AG09309 (cell line): ENCODE results near the gene FAP.

Experiments used
- DNase-seq: peaks from one replicate; pipeline ENCODE4 v3.0.0-alpha.2; 2010; ENCODE audit warnings: low read depth
- H3K4me3 ChIP-seq: 2 replicates; pipeline ENCODE4 v1.5.1; 2011; ENCODE audit warnings: mild to moderate bottlenecking, low read depth, low read length, moderate library complexity; ENCODE audit not compliant: control insufficient read depth
- TF ChIP-seq, protein P1 (sequence below): IDR thresholded peaks from 2 replicates; pipeline ENCODE4 v1.5.1; 2011; ENCODE audit warnings: mild to moderate bottlenecking, low read depth, low read length, inconsistent platforms; ENCODE audit not compliant: insufficient read depth, control insufficient read depth; ENCODE audit errors: missing control alignments

FAP gene

DNA sequence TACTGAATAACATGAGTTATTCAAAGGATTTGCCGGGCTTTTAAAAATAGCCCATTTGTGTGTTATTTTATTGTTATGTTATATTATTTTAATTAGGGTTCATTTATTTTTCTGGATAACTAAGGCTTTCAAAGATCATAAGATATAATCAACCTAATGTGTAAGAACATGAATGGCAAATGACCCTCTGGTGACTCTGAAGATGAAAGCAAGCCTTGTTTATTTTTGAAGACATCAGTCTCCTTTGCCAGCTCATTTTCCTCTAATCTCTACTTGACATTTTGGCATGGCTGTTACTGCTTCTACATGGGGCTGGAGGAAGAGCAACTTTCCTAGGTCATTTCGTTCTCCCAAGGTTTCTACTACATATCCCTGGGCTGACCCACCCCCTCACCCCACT lies 10.6 kb downstream of the FAP start:
- TF ChIP-seq, protein P1, sequence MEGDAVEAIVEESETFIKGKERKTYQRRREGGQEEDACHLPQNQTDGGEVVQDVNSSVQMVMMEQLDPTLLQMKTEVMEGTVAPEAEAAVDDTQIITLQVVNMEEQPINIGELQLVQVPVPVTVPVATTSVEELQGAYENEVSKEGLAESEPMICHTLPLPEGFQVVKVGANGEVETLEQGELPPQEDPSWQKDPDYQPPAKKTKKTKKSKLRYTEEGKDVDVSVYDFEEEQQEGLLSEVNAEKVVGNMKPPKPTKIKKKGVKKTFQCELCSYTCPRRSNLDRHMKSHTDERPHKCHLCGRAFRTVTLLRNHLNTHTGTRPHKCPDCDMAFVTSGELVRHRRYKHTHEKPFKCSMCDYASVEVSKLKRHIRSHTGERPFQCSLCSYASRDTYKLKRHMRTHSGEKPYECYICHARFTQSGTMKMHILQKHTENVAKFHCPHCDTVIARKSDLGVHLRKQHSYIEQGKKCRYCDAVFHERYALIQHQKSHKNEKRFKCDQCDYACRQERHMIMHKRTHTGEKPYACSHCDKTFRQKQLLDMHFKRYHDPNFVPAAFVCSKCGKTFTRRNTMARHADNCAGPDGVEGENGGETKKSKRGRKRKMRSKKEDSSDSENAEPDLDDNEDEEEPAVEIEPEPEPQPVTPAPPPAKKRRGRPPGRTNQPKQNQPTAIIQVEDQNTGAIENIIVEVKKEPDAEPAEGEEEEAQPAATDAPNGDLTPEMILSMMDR: no peak
- no peak for DNase-seq
- no peak overlapping the region for H3K4me3 ChIP-seq

DNA sequence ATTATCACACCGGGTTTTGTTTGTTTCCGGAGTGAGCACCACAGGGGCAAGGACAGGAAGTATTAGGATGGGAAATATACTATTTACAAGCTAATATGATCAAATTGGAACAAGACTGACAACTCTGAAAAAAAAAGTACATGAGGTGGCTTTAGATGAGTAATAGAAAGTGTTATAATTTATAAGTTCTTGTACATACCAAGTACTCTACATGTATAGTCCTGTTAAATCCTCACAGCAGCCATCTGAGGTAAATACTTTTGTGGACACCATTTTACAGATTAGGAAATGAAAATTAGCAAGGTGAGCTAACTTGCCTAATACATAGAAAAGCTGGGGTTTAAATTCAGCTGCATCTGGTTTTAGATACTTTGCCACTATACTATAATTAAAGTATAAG lies 11.2 kb downstream of the FAP start:
- DNase-seq: no peak
- TF ChIP-seq, protein P1: no peak
- H3K4me3 ChIP-seq: no peak overlapping the region

DNA sequence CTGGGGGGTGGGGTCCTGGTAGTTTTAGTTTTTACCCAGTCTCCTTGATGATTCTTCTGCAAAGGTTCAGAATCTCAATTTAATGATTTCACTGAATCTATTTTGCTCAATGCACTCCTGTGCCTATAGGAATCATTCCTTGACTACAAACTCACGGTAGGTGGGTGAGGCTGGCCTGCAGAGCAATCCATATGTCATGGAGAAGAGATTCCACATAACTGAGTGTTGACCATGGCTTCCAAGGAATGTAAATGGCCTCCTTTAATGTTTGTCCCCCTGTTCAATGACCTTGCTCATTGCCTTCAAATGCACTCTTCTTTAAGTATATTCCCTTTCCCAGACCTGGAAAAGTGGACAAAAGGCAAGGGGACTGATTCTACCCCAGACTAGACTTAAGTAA lies 12.5 kb downstream of the FAP start:
- TF ChIP-seq, protein P1: no peak
- no peak overlapping the region for H3K4me3 ChIP-seq
- DNase-seq: no peak

DNA sequence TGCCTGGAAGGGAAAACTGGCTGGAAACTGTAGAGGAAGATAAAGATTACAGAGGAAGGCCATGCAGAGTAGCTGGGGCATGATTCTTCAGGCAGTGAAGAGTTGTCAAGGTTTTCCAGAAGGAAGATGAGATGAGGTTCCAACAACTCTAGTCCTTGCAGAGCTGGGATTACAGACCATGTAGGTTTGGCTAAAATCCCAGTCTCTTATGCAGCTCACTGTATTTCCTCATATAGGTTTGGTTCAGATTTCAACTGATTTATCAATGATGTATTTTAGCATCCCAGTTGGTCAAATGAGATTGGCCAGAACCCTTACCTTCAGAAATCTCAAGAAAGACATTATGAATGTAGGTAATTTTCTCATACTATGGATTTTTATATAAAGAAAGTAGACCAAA lies 16.4 kb downstream of the FAP start:
- no peak overlapping the region for H3K4me3 ChIP-seq
- no peak for DNase-seq
- TF ChIP-seq, protein P1: no peak

DNA sequence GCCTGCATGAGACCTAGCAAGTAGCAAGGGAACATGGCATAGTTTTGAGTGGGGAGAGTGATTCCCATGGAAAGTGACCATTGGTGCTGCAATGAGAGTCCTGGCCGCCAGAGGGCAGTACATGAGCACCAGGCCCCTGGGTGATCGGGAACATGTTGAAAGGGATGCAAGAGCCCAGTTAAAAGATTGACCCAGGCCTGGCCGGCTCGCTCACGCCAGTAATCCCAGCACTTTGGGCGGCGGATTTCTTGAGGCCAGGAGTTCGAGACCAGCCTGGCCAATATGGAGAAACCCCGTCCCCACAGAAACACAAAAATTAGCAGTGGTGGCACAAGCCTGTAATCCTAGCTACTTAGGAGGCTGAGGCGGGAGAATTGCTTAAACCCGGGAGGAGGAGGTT lies 22.2 kb downstream of the FAP start:
- no peak overlapping the region for H3K4me3 ChIP-seq
- TF ChIP-seq, protein P1: peak; percentile 96

DNA sequence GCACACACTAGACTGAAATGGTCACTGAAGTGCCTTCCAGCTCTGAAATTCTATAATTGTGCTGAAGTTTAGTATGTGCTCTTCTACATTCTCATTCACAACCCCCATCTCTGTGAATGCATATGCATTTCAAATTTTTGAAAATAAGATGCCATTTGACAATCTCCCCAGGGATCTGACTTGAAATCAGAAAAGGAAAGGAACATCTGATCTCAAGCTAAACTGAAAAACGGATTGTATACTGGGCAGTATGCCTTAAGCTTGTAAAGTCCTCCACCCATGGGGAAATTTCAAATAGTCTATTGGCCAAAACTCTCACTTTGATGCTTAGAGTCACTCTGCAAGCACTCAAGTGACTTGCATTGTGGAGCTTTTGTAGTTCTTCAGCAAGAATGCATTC lies 22.9 kb downstream of the FAP start:
- H3K4me3 ChIP-seq: no peak overlapping the region
- TF ChIP-seq, protein P1: no peak

More for the DNA sequence above, 22.2 kb downstream of the FAP start:
- no peak for DNase-seq

DNA sequence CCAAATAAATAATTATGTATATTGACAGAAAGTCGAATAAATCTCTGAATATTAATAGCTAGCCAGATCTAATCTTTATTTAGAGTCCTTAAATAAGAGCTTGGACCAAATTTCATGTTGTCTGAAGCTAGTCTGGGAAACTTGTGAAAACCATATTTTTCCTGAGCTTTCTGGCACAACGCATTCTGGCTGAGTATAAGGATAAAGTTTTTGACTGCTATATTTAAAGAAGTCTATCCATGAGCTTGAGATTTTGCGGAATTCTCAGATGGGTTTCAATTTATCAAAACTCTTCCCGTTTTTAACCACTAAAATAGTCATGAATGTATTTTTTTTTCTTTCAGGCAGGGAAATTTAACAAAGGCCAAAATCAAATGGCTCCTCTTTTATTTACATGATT lies 23.8 kb downstream of the FAP start:
- TF ChIP-seq, protein P1: no peak
- DNase-seq: no peak
- H3K4me3 ChIP-seq: no peak overlapping the region

More for the DNA sequence above, 22.9 kb downstream of the FAP start:
- no peak for DNase-seq
